Mucosa of descending colon (tissue), 3 donors: Measurements from ENCODE around the gene MBD4. TPM values are rescaled to one million over a fixed set of nuclear protein-coding genes. Genes with fewer than 3 reads are reported as not detected.

Experiments used
- ATAC-seq: fragments of 200-7000 bp; cut with Tn5 transposase; one replicate; pipeline ENCODE4 v1.9.1; 2020; ENCODE audit warnings: mild to moderate bottlenecking, moderate library complexity
- DNase-seq, 3 donors: peaks; one replicate each; pipeline ENCODE4 v3.0.0-alpha.2; 2020
- H3K36me3 ChIP-seq: fragments of 200-600 bp; one replicate; pipeline ENCODE4 v1.8.0; 2021; ENCODE audit warnings: low read depth, mild to moderate bottlenecking
- H3K4me1 ChIP-seq: fragments of 200-600 bp; one replicate; pipeline ENCODE4 v1.8.0; 2021; ENCODE audit warnings: low read depth, mild to moderate bottlenecking
- H3K4me3 ChIP-seq: fragments of 200-600 bp; one replicate; pipeline ENCODE4 v1.8.0; 2021; ENCODE audit warnings: mild to moderate bottlenecking
- H3K9me3 ChIP-seq: fragments of 200-600 bp; one replicate; pipeline ENCODE4 v1.8.0; 2021; ENCODE audit warnings: mild to moderate bottlenecking
- CTCF ChIP-seq: fragments of 200-600 bp; IDR thresholded peaks from one replicate; pipeline ENCODE4 v1.8.0; 2022; ENCODE audit warnings: antibody characterized with exemption, mild to moderate bottlenecking
- intact Hi-C, 2 donors: fragments of 100-400 bp; cut with DNase I in 1 of 2; cut with micrococcal nuclease in 1 of 2; formaldehyde crosslinking; loops; one replicate each; pipeline versions ENCODE4 v1.11.0 to v1.11.1; 2022; cut with DNase I, micrococcal nuclease
- total RNA-seq, 3 donors: library from RNA; stranded (reverse); fragmentation: NEBNext Ultra II Directional in 2 of 3; extraction: Animal tissue kit (Norgen Biotek cat#: 25700) in 2 of 3; gene quantifications; one replicate each; pipeline versions ENCODE4 v1.2.1 to v1.2.4, GENCODE V29; 2021 to 2023
- donor health status: DM: no; HTN: no; CAD: no; lungs with moderate emphysema.
- donor health status: DM: no; HTN: no; CAD: no.
- donor health status: DM: no; HTN: yes; CAD: no.

Gene MBD4
- total RNA-seq, 3 donors from 2014 or later, result 26.6 to 30.6 (median 27.2) TPM

GRCh38 chr3:129433565-129433964 is 6.2 kb downstream of the MBD4 start:
- no peak for TF ChIP-seq CTCF
- H3K4me3 ChIP-seq, result no peak overlapping the region
- H3K4me1 ChIP-seq, result peaks cover 11% of the 10 kb centered on the region
- H3K36me3 ChIP-seq, result peaks cover 8% of the 10 kb centered on the region
- intact Hi-C loops, result no loop called here
- no peaks in the 10 kb centered on the region for H3K9me3 ChIP-seq
- ATAC-seq (peak; percentile 64), DNase-seq (no peak)

GRCh38 chr3:129432671-129433070 is 7.1 kb downstream of the MBD4 start:
- Histone ChIP-seq H3K36me3 (peaks cover 8% of the 10 kb centered on the region), H3K9me3 (no peaks in the 10 kb centered on the region), H3K4me3 (no peak overlapping the region), H3K4me1 (peaks cover 9% of the 10 kb centered on the region)
- no peak for DNase-seq
- no peak for TF ChIP-seq CTCF
- ATAC-seq, result no peak
- intact Hi-C loops, result no loop called here

- peaks cover 8% of the 10 kb centered on the region for H3K36me3 ChIP-seq
- no peaks in the 10 kb centered on the region for H3K9me3 ChIP-seq
- H3K4me1 ChIP-seq, result peaks cover 5% of the 10 kb centered on the region
- intact Hi-C loops, result no loop called here
- ATAC-seq (no peak), DNase-seq (no peak)
- no peak overlapping the region for H3K4me3 ChIP-seq
- no peak for TF ChIP-seq CTCF
Observed at GRCh38 chr3:129432036-129432435, 7.7 kb downstream of the MBD4 start.

GRCh38 chr3:129429602-129430001 is 10.1 kb downstream of the MBD4 start:
- peaks cover 5% of the 10 kb centered on the region for H3K4me1 ChIP-seq
- peaks cover 8% of the 10 kb centered on the region for H3K36me3 ChIP-seq
- TF ChIP-seq CTCF, result no peak
- no peak overlapping the region for H3K4me3 ChIP-seq
- DNase-seq, result no peak
- intact Hi-C loops, result no loop called here
- no peak for ATAC-seq
- no peaks in the 10 kb centered on the region for H3K9me3 ChIP-seq

GRCh38 chr3:129429080-129429451 is 10.7 kb downstream of the MBD4 start:
- intact Hi-C loops, result no loop called here
- H3K9me3 ChIP-seq, result no peaks in the 10 kb centered on the region
- no peak for TF ChIP-seq CTCF
- DNase-seq, result no peak
- H3K36me3 ChIP-seq, result peaks cover 8% of the 10 kb centered on the region
- H3K4me3 ChIP-seq, result no peak overlapping the region
- H3K4me1 ChIP-seq, result peaks cover 5% of the 10 kb centered on the region
- no peak for ATAC-seq

- Histone ChIP-seq H3K4me1 (peaks cover 5% of the 10 kb centered on the region), H3K9me3 (no peaks in the 10 kb centered on the region), H3K36me3 (peaks cover 8% of the 10 kb centered on the region), H3K4me3 (no peak within 1 kb of the TSS)
- intact Hi-C loops, result no loop called here
- ATAC-seq (peak; percentile 97), DNase-seq (peak; percentile 96 to 97 (median 97))
- no peak for TF ChIP-seq CTCF
Observed at GRCh38 chr3:129428376-129429079, 11.2 kb downstream of the MBD4 start, which contains the start of gene EFCAB12. TSS of gene EFCAB12 (minus strand) at chr3:129428636. CDS start at chr3:129428488, 148 bp downstream.
